Dendritic cell treated with granulocyte-macrophage colony-stimulating factor and Interleukin-4, amounts not matched to agents 40 ng/mL and 50 ng/mL, for 4 days (primary cell): ENCODE data around the gene SLC39A5.

Experiments used
- H3K27ac Mint-ChIP-seq: one replicate; pipeline ENCODE4 v1.8.0; 2022; ENCODE audit warnings: mild to moderate bottlenecking, mixed read lengths
- H3K27me3 Mint-ChIP-seq: one replicate; pipeline ENCODE4 v1.8.0; 2022; ENCODE audit warnings: mild to moderate bottlenecking, mixed read lengths
- H3K36me3 Mint-ChIP-seq: one replicate; pipeline ENCODE4 v1.8.0; 2022; ENCODE audit warnings: low read depth, mixed read lengths
- H3K4me1 Mint-ChIP-seq: one replicate; pipeline ENCODE4 v1.8.0; 2022; ENCODE audit warnings: low read depth, mixed read lengths
- H3K4me3 Mint-ChIP-seq: one replicate; pipeline ENCODE4 v1.8.0; 2022; ENCODE audit warnings: mild to moderate bottlenecking, moderate library complexity, mixed read lengths
- H3K9me3 Mint-ChIP-seq: one replicate; pipeline ENCODE4 v1.8.0; 2022; ENCODE audit warnings: mixed read lengths
- intact Hi-C: fragments of 100-400 bp; cut with micrococcal nuclease; formaldehyde crosslinking; loops from one replicate; pipeline ENCODE4 v1.15.0; 2022

Gene SLC39A5

DNA sequence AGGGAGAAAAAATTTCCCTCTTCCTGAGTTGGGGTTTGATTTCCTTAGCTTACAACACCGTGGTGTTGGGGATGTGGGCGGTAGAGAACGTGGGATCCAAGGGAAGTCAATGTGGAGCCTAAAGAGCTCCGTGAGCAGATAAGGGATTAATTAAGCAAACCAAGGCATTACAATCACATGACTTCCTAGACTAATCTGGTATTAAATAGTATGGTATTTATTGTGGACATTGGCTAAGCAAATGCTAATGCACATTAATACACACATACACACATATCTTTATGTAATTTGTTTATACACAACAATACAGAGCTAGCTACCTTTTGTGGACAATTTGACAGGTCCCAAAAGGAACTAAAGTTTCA, 7.3 kb upstream of the SLC39A5 start:
- peak overlapping the region; percentile 99 for H3K4me3 Mint-ChIP-seq
- H3K36me3 Mint-ChIP-seq = peaks cover 22% of the 10 kb centered on the region
- H3K4me1 Mint-ChIP-seq = peaks cover 52% of the 10 kb centered on the region
- no peaks in the 10 kb centered on the region for H3K9me3 Mint-ChIP-seq
- H3K27me3 Mint-ChIP-seq = no peaks in the 10 kb centered on the region
- intact Hi-C loops = loop anchor here (2.0 to 5.0 kb wide), 2 partner anchors 16 to 35 kb away; partner anchors contain the start of gene ANKRD52
- H3K27ac Mint-ChIP-seq = peak overlapping the region; percentile 100

- peak overlapping the region; percentile 81 for H3K4me3 Mint-ChIP-seq
- intact Hi-C loops = loop anchor here (1.0 to 5.0 kb wide), 4 partner anchors 17 to 104 kb away; partner anchors contain the start of gene ANKRD52
- peaks cover 28% of the 10 kb centered on the region for H3K36me3 Mint-ChIP-seq
Observed at GRCh38 chr12:56223571-56224101, 6.2 kb upstream of the SLC39A5 start.

GRCh38 chr12:56224102-56224701, 5.6 kb upstream of the SLC39A5 start, which contains the start of gene NABP2:
NABP2 (plus strand) TSS chr12:56224342; CDS start chr12:56224857, 515 bp downstream.
- peak within 1 kb of the TSS; percentile 81 for H3K4me3 Mint-ChIP-seq
- H3K27ac Mint-ChIP-seq = peak within 1 kb of the TSS; percentile 100
- H3K36me3 Mint-ChIP-seq = peaks cover 28% of the 10 kb centered on the region
- H3K4me1 Mint-ChIP-seq = peaks cover 52% of the 10 kb centered on the region
- H3K27me3 Mint-ChIP-seq = no peaks in the 10 kb centered on the region
- no peaks in the 10 kb centered on the region for H3K9me3 Mint-ChIP-seq
- intact Hi-C loops = loop anchor here (1.0 to 5.0 kb wide), 3 partner anchors 31 to 105 kb away; partner anchors contain the start of gene ANKRD52

More at GRCh38 chr12:56223571-56224101, 6.2 kb upstream of the SLC39A5 start:
- Mint-ChIP-seq H3K27ac (peak overlapping the region; percentile 100), H3K27me3 (no peaks in the 10 kb centered on the region), H3K4me1 (peaks cover 52% of the 10 kb centered on the region), H3K9me3 (no peaks in the 10 kb centered on the region)

DNA sequence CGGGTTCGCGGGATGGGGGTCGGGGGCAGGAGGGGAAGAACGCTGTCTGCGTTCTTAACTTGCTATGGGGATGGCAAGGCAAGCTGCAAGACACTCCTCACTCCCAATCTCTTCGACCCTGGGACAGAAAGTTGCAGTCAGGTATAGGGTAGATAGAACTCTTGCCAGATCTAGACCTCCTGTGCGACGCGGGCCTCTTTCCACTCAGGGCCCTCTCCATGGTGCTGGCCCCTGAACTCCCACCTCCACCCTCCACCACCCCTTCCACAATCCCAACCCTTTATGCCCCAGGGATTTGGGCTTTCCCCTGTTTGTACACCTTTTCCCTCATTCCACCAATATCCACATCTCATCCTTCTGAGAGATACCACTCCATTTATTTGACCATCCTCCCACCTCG, 4.9 kb upstream of the SLC39A5 start:
- Mint-ChIP-seq H3K27ac (peak overlapping the region; percentile 100), H3K4me1 (peaks cover 54% of the 10 kb centered on the region), H3K9me3 (no peaks in the 10 kb centered on the region), H3K27me3 (no peaks in the 10 kb centered on the region), H3K4me3 (peak overlapping the region; percentile 81), H3K36me3 (peaks cover 28% of the 10 kb centered on the region)
- intact Hi-C loops = loop anchor here (1.0 to 5.0 kb wide), 3 partner anchors 32 to 106 kb away; partner anchors contain the start of gene ANKRD52

DNA sequence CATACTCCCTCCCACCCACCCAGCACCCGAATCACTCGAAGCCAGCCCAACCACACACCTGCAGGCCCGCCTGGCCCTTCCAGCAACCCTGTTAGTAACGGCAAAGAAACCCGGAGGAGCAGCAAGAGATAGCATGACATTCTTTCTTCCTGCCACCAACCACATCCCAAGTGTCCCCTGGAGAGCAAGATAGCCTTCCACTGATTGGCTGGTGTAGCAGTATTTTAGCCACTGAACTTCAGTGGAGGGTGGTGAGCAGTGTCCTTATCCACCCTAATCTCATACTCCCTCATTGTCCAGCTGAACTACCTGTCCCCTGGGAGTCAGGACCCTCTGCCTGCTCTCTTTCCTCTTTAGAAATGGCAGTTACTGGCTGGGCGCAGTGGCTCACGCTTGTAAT, 769 bp upstream of the SLC39A5 start:
- Mint-ChIP-seq H3K4me3 (no peak overlapping the region), H3K36me3 (peaks cover 14% of the 10 kb centered on the region), H3K27me3 (no peaks in the 10 kb centered on the region), H3K4me1 (peaks cover 23% of the 10 kb centered on the region), H3K9me3 (no peaks in the 10 kb centered on the region), H3K27ac (no peak overlapping the region)
- intact Hi-C loops = no loop called here

- H3K9me3 Mint-ChIP-seq = no peaks in the 10 kb centered on the region
- peaks cover 3% of the 10 kb centered on the region for H3K27me3 Mint-ChIP-seq
- peaks cover 14% of the 10 kb centered on the region for H3K36me3 Mint-ChIP-seq
- peaks cover 9% of the 10 kb centered on the region for H3K4me1 Mint-ChIP-seq
- H3K27ac Mint-ChIP-seq = peak overlapping the region; percentile 63
- no peak overlapping the region for H3K4me3 Mint-ChIP-seq
- intact Hi-C loops = no loop called here
Observed at GRCh38 chr12:56230432-56231183, 757 bp downstream of the SLC39A5 start.

GRCh38 chr12:56231184-56231582, 1.3 kb downstream of the SLC39A5 start:
- Mint-ChIP-seq H3K9me3 (no peaks in the 10 kb centered on the region), H3K4me1 (peaks cover 8% of the 10 kb centered on the region), H3K27me3 (peaks cover 3% of the 10 kb centered on the region), H3K4me3 (no peak overlapping the region), H3K27ac (no peak overlapping the region), H3K36me3 (peaks cover 17% of the 10 kb centered on the region)
- intact Hi-C loops = no loop called here

- intact Hi-C loops = no loop called here
- Mint-ChIP-seq H3K4me3 (no peak overlapping the region), H3K9me3 (no peaks in the 10 kb centered on the region), H3K4me1 (peaks cover 6% of the 10 kb centered on the region), H3K27ac (no peak overlapping the region), H3K36me3 (peaks cover 42% of the 10 kb centered on the region), H3K27me3 (peaks cover 3% of the 10 kb centered on the region)
Observed at GRCh38 chr12:56234746-56235436, 5.0 kb downstream of the SLC39A5 start.

- H3K27ac Mint-ChIP-seq = no peak overlapping the region
- no peaks in the 10 kb centered on the region for H3K9me3 Mint-ChIP-seq
- H3K27me3 Mint-ChIP-seq = peaks cover 3% of the 10 kb centered on the region
- intact Hi-C loops = no loop called here
- peaks cover 54% of the 10 kb centered on the region for H3K36me3 Mint-ChIP-seq
- H3K4me1 Mint-ChIP-seq = no peaks in the 10 kb centered on the region
- no peak overlapping the region for H3K4me3 Mint-ChIP-seq
Observed at GRCh38 chr12:56236091-56236490, 6.2 kb downstream of the SLC39A5 start.

GRCh38 chr12:56236985-56237384, 7.1 kb downstream of the SLC39A5 start:
- intact Hi-C loops = no loop called here

DNA sequence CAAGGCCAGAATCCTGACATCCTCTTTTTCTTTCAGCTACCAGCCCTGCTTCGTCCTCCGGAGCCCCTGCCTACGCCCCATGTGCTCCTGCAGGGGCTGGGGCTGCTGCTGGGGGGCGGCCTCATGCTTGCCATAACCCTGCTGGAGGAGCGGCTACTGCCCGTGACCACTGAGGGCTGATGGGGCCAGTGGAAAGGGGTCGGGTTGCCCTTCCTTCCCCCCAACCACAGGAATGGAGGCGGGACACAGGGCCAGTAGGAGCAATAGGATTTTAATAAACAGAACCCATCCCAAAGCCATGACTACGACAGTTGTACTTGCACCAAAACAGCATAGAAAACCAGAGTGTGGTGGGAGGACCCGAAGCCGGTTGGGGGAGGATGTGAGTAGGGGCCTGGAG, 7.7 kb downstream of the SLC39A5 start:
- Mint-ChIP-seq H3K27ac (no peak overlapping the region), H3K4me3 (no peak overlapping the region), H3K9me3 (no peaks in the 10 kb centered on the region), H3K36me3 (peaks cover 68% of the 10 kb centered on the region), H3K27me3 (peaks cover 3% of the 10 kb centered on the region), H3K4me1 (no peaks in the 10 kb centered on the region)
- intact Hi-C loops = no loop called here

More at GRCh38 chr12:56236985-56237384, 7.1 kb downstream of the SLC39A5 start:
- no peak overlapping the region for H3K4me3 Mint-ChIP-seq
- no peak overlapping the region for H3K27ac Mint-ChIP-seq
- peaks cover 63% of the 10 kb centered on the region for H3K36me3 Mint-ChIP-seq
- H3K4me1 Mint-ChIP-seq = no peaks in the 10 kb centered on the region
- H3K27me3 Mint-ChIP-seq = peaks cover 3% of the 10 kb centered on the region
- no peaks in the 10 kb centered on the region for H3K9me3 Mint-ChIP-seq

DNA sequence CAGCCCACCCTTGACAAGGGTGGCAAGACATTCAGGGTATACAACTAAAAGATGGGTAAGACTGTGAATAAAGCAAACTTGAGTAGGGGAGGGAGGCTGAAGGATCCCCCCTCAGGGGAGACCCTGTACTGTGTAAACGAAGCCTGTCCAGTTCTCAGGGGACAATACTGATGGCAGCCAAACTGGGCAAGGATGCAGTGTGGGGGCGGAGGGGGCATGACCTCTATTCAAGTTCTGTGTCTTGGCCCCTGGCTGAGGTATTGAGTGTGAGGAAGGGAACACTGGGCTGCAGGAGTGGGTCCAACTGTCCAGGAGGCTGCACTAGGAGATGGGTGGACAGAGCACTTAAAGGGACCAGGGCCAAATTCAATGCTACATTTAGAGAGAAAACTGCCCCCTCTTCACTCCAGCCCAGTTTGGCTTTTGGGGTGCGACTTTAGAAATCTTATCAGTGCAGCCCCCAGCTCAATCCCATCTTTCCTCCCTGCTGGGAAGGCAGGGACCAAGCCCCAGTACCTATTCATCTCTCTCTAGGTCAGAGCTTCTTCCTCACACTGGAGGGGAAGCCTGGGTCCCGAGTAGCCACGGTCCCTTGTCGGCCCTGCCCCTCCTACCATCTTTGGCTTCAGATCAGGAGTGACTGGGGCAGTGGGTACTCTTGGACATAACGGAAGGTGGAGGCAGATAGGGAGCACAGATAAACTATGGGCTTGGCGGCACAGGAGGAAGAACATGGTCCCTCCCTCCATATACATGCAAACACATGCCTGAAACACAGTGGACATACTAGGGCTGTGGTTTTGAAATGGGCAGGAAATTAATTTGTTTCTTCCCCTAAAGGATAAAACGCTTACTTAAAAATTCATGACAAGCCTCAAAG, 11.8 kb downstream of the SLC39A5 start:
- intact Hi-C loops = no loop called here
- no peak overlapping the region for H3K27ac Mint-ChIP-seq
- no peaks in the 10 kb centered on the region for H3K9me3 Mint-ChIP-seq
- peaks cover 100% of the 10 kb centered on the region for H3K36me3 Mint-ChIP-seq
- H3K4me3 Mint-ChIP-seq = no peak overlapping the region
- H3K27me3 Mint-ChIP-seq = no peaks in the 10 kb centered on the region
- no peaks in the 10 kb centered on the region for H3K4me1 Mint-ChIP-seq

DNA sequence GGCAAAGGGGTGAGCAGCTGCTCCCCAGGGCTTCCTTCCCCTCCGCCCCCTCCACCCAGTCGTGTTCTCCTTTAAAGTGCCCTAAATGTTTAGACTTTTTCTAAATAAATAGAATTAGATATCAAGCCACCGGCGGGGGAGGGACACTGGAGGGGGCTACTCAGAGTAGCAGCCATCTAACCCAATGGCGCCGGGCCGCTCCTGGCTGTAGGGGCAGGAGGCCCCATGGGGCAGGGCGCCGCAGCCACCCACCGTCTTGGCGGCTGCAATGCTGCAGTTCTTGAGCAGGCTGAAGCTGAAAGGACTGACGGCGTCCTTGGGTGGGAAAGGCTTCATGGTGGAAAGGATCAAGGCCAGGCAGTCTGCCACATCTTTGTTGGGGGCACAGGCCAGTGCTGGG, 13.1 kb downstream of the SLC39A5 start:
- Mint-ChIP-seq H3K27ac (no peak overlapping the region), H3K4me1 (no peaks in the 10 kb centered on the region), H3K27me3 (no peaks in the 10 kb centered on the region), H3K9me3 (no peaks in the 10 kb centered on the region), H3K4me3 (no peak overlapping the region), H3K36me3 (peaks cover 100% of the 10 kb centered on the region)
- intact Hi-C loops = no loop called here
